Gastroesophageal sphincter (tissue), 3 donors: ENCODE data around the gene TGFBI.

Experiments
- CTCF ChIP-seq, 4 experiments: fragments of 200-600 bp in 2 of 4; fragments of 450-650 bp in 2 of 4; sonication (generic) in 1 of 4; IDR thresholded peaks; one replicate each; pipeline ENCODE4 v1.5.1; 2017 to 2019; ENCODE audit warnings: antibody characterized with exemption in 4 of 4, mild to moderate bottlenecking in 2 of 4, moderate library complexity in 2 of 4
- POLR2A ChIP-seq, 2 donors: fragments of 450-650 bp; IDR thresholded peaks; one replicate each; pipeline ENCODE4 v1.6.1; 2017; ENCODE audit warnings: antibody characterized with exemption in 2 of 2, mild to moderate bottlenecking in 2 of 2, moderate library complexity in 1 of 2

GRCh38 chr5:136025900-136026299 lies 2.9 kb upstream of the TGFBI start:
- TF ChIP-seq CTCF (IDR thresholded peaks at IDR 0.05) (no peak), POLR2A (IDR thresholded peaks at IDR 0.05) (no peak)
